GM18873 (cell line): ENCODE measurements around the gene ACAA1.

Source experiments
- ATAC-seq: cut with Tn5 transposase; IDR thresholded peaks from one replicate; pipeline ENCODE4 v1.9.1; 2021; ENCODE audit warnings: mild to moderate bottlenecking, moderate library complexity, moderate number of reproducible peaks; ENCODE audit not compliant: unreplicated experiment, low FRiP score

ACAA1 gene

DNA sequence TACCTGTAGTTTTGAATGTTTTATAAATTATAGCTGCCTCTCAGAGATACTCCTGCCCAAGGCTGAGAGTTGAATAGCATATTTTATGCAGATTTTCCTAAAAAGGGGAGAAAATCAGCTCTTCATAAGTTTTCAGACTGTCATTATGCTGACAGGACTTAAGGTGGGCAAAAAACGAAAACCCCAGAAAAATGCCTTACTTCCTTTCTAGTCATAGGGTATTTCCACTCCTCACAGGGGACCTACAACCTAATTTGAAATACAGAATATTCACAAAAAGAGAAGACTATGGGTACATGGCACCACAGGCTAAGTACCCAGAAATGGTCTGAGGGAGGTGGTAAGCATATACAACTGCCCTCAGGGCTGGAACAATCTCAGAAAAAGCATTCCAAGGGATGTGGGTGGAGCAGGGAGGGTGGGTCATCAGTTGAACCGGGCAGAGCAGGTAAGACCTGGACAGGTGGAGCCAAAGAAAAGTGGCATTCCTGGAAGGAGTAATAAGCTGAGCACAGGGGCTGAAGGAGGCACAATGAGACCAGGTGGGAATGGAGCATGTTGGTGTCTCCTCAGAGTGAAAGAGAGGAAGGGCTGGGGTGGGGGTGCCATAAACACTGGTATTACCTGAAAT is 17.8 kb upstream of the ACAA1 start:
- ATAC-seq = no peak

DNA sequence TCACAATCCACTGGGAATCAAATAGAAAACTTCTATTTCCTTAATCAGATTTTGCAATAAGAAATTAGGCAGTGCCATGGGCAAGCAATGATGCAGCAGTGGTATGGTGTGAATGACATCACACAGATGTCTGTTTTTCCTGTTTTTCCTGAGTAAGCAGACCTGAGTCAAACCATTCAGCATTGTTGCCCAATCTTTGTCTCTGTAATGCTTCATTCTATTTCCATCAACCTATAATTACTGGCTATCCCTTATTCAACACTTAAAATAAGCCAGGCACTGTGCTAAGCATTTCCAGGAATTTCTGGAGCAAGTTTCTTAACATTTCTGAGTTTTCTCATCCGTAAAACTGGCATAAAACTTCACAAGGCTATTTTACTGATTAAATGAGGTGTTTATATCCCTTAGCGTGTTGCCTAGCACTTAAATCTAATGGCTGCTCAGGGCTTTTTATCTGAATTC is 17.1 kb upstream of the ACAA1 start:
- ATAC-seq = no peak

DNA sequence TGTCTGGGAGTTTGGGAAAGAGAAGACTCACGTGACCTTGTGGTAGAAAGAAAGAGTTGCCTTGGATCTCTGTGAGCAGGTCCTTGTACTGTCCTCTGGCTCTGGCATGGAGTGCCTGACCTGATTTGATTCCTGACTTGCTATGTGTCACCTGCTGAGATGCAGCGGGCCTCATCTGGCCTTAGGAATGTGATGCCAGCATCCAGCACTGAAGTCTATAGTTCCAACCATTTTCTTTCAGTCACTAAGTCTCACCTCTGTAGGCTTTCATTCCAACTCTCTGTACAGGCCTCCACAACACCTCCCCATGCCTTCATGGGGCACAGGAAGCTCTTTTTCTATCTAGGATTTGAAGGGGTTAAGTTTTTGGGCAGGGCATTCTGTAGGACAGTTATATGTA is 16.3 kb upstream of the ACAA1 start:
- no peak for ATAC-seq

GRCh38 chr3:38152609-38153008 is 15.7 kb upstream of the ACAA1 start:
- ATAC-seq = no peak

DNA sequence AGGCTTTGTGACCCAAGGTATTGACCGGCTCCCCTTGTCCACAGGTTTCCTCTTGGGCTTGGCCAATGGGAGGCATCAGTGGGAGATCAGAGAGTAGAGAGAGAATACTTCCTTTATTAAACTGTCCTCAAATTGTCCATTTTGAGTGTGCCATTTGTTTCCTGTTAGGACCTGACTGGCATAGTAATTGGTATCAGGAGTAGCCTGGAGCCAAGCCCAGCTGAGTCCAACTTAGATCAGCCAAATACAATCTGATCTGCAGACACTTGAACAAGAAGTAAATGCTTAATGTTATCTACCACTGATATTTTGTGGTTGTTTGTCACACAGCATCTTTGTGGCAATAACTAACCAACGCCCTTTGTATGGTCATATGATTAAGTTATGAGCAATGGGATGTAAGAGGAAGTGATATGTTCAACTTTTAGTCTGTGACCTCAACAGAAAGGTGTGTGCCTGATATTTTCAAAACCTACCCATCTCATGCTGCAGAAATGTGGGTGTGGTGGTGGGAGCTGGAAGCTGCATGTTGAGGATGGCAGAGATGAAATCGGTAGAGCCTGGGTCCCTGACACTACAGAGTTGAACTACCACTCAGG is 14.8 kb upstream of the ACAA1 start:
- no peak for ATAC-seq

DNA sequence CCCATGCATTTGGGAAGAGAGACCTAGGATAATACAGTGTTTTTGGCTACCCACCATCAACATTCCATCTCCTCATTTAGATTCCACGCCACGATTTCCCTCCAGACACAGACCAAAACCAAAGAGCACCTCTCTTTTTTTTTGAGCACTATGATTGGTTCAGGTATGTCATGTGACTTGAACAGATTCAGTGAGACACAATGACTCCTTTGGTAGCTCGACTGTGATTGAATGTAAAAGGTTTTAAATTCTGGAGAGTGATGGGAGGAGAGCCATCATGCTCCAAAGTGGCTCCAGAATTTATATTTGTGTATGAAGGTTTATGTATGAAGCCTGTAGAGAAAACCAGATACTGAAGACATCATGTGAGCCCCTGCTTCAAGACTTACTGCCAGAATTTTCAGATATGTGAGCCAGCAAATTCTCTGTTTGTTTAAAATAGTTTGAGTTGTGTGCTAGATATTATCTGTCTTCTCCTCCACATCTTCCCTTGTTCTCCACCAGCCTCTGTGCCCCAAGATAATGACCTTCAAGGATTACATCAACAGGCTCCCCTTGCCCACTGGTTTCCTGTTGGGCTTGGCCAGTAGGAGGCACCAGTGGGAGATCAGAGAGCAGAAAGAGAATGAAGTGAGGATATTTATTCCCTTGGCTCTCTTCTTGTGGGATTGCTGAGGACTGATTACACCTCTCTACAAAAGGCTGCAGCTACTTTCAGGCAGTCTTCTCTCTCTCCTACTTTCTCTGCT is 14.0 kb upstream of the ACAA1 start:
- no peak for ATAC-seq

GRCh38 chr3:38149708-38150107 is 12.8 kb upstream of the ACAA1 start:
- ATAC-seq = no peak

GRCh38 chr3:38148311-38148882 is 11.5 kb upstream of the ACAA1 start:
- no peak for ATAC-seq

GRCh38 chr3:38147421-38147820 is 10.5 kb upstream of the ACAA1 start:
- ATAC-seq = no peak

GRCh38 chr3:38146504-38146903 is 9.6 kb upstream of the ACAA1 start:
- ATAC-seq = no peak

DNA sequence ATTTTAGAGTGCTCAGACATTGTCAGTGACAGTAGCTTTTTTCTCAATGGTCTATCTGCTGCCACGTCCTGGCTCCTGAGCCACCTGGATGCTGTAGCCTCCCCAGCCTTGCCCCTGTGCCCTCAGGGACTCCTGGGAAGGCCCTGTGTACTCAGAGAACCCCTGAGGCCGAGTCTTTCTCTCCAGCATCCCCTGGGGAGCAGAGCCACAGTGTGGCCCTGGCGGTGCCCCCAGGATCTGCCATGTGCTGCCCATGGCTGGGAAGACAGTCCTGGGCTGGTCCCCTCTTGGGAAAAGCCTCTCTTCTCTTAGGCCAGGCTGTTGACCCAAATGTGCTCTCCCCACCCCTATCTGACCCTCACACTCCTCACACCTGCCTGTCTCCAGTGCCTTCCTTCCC is 6.6 kb upstream of the ACAA1 start:
- ATAC-seq = no peak

DNA sequence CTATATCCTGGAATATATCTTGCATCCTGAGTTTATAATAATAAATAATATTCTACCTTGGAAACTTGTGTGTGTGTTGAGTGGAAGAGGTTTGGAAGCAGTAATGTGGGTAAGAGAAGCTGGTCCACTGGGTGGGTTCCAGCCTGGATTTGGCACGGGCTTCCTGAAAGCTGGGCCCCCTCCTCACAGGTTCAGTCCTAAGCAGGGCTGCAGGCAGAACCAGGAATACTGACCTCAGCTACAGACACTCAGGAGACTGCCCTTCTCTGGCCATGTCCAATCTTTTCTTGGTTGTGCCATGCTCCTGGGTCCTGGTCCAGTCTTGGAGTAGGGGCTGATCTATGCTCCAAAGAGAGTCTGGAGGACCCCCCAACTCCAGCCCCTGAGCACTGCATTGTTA is 6.0 kb upstream of the ACAA1 start:
- ATAC-seq = no peak

- ATAC-seq = no peak
These were observed 5.0 kb upstream of the ACAA1 start for GRCh38 chr3:38141952-38142273.

DNA sequence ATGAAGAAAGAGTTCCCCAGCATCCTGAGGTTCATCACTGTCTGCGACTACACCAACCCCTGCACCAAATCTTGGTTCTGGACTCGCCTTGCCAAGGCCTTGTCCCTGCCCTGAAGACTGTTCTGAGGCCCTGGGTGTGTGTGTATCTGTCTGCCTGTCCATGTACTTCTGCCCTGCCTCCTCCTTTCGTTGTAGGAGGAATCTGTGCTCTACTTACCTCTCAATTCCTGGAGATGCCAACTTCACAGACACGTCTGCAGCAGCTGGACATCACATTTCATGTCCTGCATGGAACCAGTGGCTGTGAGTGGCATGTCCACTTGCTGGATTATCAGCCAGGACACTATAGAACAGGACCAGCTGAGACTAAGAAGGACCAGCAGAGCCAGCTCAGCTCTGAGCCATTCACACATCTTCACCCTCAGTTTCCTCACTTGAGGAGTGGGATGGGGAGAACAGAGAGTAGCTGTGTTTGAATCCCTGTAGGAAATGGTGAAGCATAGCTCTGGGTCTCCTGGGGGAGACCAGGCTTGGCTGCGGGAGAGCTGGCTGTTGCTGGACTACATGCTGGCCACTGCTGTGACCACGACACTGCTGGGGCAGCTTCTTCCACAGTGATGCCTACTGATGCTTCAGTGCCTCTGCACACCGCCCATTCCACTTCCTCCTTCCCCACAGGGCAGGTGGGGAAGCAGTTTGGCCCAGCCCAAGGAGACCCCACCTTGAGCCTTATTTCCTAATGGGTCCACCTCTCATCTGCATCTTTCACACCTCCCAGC is 4.4 kb upstream of the ACAA1 start:
- no peak for ATAC-seq

GRCh38 chr3:38140326-38141172 is 3.6 kb upstream of the ACAA1 start:
- ATAC-seq = no peak

DNA sequence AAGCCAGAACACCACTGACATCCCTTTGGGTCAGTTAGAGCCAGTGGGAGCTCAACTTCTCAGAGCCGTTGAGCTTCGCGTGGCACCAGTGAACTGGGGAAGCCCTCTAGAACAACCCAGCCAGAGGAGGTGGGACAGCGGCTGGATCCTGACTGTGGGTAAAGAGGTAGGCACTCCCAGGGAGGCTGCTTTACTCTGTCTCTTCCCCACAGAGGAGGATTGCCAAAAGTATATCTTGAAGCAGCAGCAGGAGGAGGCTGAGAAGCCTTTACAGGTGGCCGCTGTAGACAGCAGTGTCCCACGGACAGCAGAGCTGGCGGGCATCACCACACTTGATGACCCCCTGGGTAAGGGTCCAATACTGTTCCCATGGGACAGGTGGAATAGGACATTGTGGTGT is 2.7 kb upstream of the ACAA1 start:
- no peak for ATAC-seq

GRCh38 chr3:38139191-38139590 is 2.3 kb upstream of the ACAA1 start:
- no peak for ATAC-seq

GRCh38 chr3:38138349-38139190 is 1.6 kb upstream of the ACAA1 start, which contains the start of gene MYD88:
TSS of gene MYD88 (plus strand) at chr3:38138661. CDS start at chr3:38138701, 40 bp downstream.
- no peak for ATAC-seq
